ENCODE data around the gene TTYH2. TPM values are rescaled to one million over a fixed set of nuclear protein-coding genes. Genes with fewer than 3 reads are reported as not detected.
"Not testable (repeated sequence)": the region's sequence is repeated elsewhere in the genome, so short reads cannot be mapped to it uniquely, and the experiment has no call there.

TTYH2 gene
- total RNA-seq, 2 experiments from 2014 or later, result 3.1 to 3.8 TPM

- Histone ChIP-seq H3K4me2 (ENCODE audit: low read length) (no peak overlapping the region), H3K9me3 (ENCODE audit: low read length) (no peaks in the 10 kb centered on the region), H3K27ac (ENCODE audit: low read depth, low read length, poor library complexity, severe bottlenecking) (no peak overlapping the region), H3K4me1 (ENCODE audit: insufficient read depth, low read length, poor library complexity, severe bottlenecking) (no peaks in the 10 kb centered on the region), H3K9me2 (ENCODE audit: insufficient read depth, low read length) (no peaks in the 10 kb centered on the region), H2AFZ (ENCODE audit: low read length) (no peak overlapping the region), H4K20me1 (ENCODE audit: insufficient read depth, low read length) (no peaks in the 10 kb centered on the region), H3K36me3 (ENCODE audit: insufficient read depth, low read length) (no peaks in the 10 kb centered on the region), H3K79me2 (ENCODE audit: insufficient read depth, low read depth, low read length) (no peaks in the 10 kb centered on the region), H3K4me3 (ENCODE audit: low read depth, low read length, poor library complexity, severe bottlenecking) (no peak overlapping the region)
- intact Hi-C loops (cut with micrococcal nuclease; ENCODE audit: unreplicated experiment), result no loop called here
- ChIA-PET POLR2A (no interaction called here), CTCF (ENCODE audit: unreplicated experiment) (no interaction called here)
- DNase-seq (ENCODE audit: low spot score), result no peak
- TF ChIP-seq CTCF (conservative IDR thresholded peaks at IDR 0.05; ENCODE audit: low read length), result no peak
- TF ChIP-seq EZH2phosphoT487 (IDR thresholded peaks at IDR 0.05; ENCODE audit: borderline replicate concordance, low read depth, low read length), result no peak
- BruUV-seq (replicated peaks), result no TSS peak
Measured at GRCh38 chr17:74186498-74186897, 26.9 kb upstream of the TTYH2 start.

- H3K9me3 ChIP-seq (ENCODE audit: low read length), result no peaks in the 10 kb centered on the region
Measured at GRCh38 chr17:74187761-74188160, 25.6 kb upstream of the TTYH2 start.

GRCh38 chr17:74188687-74189086, 24.7 kb upstream of the TTYH2 start:
- H3K4me3 ChIP-seq (ENCODE audit: low read depth, low read length, poor library complexity, severe bottlenecking); H4K20me1 ChIP-seq (ENCODE audit: insufficient read depth, low read length); H3K27ac ChIP-seq (ENCODE audit: low read depth, low read length, poor library complexity, severe bottlenecking); H3K9me2 ChIP-seq (ENCODE audit: insufficient read depth, low read length); H2AFZ ChIP-seq (ENCODE audit: low read length); intact Hi-C loops (cut with micrococcal nuclease; ENCODE audit: unreplicated experiment); H3K79me2 ChIP-seq (ENCODE audit: insufficient read depth, low read depth, low read length); CTCF ChIA-PET (ENCODE audit: unreplicated experiment); H3K36me3 ChIP-seq (ENCODE audit: insufficient read depth, low read length); H3K4me1 ChIP-seq (ENCODE audit: insufficient read depth, low read length, poor library complexity, severe bottlenecking); DNase-seq (ENCODE audit: low spot score); H3K4me2 ChIP-seq (ENCODE audit: low read length); POLR2A ChIA-PET; H3K9me3 ChIP-seq (ENCODE audit: low read length); BruUV-seq (replicated peaks): not testable (repeated sequence)

More at GRCh38 chr17:74187761-74188160, 25.6 kb upstream of the TTYH2 start:
- TF ChIP-seq EZH2phosphoT487 (IDR thresholded peaks at IDR 0.05; ENCODE audit: borderline replicate concordance, low read depth, low read length) (no peak), CTCF (conservative IDR thresholded peaks at IDR 0.05; ENCODE audit: low read length) (no peak)
- Histone ChIP-seq H3K36me3 (ENCODE audit: insufficient read depth, low read length) (no peaks in the 10 kb centered on the region), H4K20me1 (ENCODE audit: insufficient read depth, low read length) (no peaks in the 10 kb centered on the region), H3K9me2 (ENCODE audit: insufficient read depth, low read length) (no peaks in the 10 kb centered on the region), H3K4me2 (ENCODE audit: low read length) (no peak overlapping the region), H3K79me2 (ENCODE audit: insufficient read depth, low read depth, low read length) (no peaks in the 10 kb centered on the region), H3K27ac (ENCODE audit: low read depth, low read length, poor library complexity, severe bottlenecking) (no peak overlapping the region), H3K4me1 (ENCODE audit: insufficient read depth, low read length, poor library complexity, severe bottlenecking) (no peaks in the 10 kb centered on the region), H3K4me3 (ENCODE audit: low read depth, low read length, poor library complexity, severe bottlenecking) (no peak overlapping the region), H2AFZ (ENCODE audit: low read length) (no peak overlapping the region)
- POLR2A ChIA-PET, result no interaction called here
- intact Hi-C loops (cut with micrococcal nuclease; ENCODE audit: unreplicated experiment), result no loop called here
- no TSS peak for BruUV-seq (replicated peaks)
- CTCF ChIA-PET (ENCODE audit: unreplicated experiment), result interaction anchor here (0.9 kb wide), 1 partner anchor 15 kb away, joined by 9 read pairs; the partner anchor contains the start of gene RPL38
- DNase-seq (ENCODE audit: low spot score), result no peak
